ENCODE results near the gene DDX47. TPM values are rescaled to one million over a fixed set of nuclear protein-coding genes. Genes with fewer than 3 reads are reported as not detected.
"Not testable (repeated sequence)": the region's sequence is repeated elsewhere in the genome, so short reads cannot be mapped to it uniquely, and the experiment has no call there.

The DDX47 gene
- total RNA-seq, 1 experiment from 2014 or later: 64.8 TPM

DNA sequence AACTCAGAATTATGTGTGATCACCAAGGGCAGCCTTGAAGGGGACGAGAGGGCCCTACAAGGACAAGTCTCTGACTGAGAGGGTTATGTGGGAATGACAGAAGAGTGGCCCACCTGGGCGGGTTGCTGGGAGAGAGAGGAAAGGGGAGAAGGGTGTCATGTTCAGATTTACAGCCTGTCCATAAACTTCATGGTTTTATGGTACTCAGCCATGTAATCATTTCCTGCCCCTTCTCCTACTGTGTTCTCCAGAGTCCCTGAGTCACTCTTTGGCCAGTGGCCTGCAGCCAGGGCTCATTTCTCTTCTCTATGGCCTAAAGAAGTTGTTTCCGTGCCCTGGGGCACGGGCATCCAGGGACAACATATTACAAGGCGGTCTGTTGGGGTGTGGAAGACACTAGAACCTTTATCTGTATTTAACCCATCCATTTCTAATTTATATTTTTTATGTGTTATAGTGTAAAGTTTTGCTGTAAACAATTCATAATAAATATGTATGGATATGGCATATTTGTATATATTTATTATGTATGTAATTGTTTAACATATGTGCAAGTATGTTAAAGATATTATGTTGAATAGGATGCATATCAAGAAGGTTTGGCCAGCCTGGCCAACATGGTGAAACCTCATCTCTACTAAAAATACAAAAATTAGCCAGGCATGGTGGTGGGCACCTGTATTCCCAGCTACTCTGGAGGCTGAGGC lies 26.9 kb downstream of the DDX47 start (continued):
- TF ChIP-seq ZNF317 (CRISPR knock-in tag; IDR thresholded peaks at IDR 0.05; ENCODE audit: borderline replicate concordance, low read depth): no peak
- TF ChIP-seq, protein P1, sequence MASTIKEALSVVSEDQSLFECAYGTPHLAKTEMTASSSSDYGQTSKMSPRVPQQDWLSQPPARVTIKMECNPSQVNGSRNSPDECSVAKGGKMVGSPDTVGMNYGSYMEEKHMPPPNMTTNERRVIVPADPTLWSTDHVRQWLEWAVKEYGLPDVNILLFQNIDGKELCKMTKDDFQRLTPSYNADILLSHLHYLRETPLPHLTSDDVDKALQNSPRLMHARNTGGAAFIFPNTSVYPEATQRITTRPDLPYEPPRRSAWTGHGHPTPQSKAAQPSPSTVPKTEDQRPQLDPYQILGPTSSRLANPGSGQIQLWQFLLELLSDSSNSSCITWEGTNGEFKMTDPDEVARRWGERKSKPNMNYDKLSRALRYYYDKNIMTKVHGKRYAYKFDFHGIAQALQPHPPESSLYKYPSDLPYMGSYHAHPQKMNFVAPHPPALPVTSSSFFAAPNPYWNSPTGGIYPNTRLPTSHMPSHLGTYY (CRISPR knock-in tag; IDR thresholded peaks at IDR 0.05): no peak
- TF ChIP-seq JAZF1 (CRISPR knock-in tag; IDR thresholded peaks at IDR 0.05): no peak
- TF ChIP-seq ZNF232 (CRISPR knock-in tag; IDR thresholded peaks at IDR 0.05): no peak
- TF ChIP-seq MYBL2 (CRISPR knock-in tag; IDR thresholded peaks at IDR 0.05): no peak
- TF ChIP-seq, protein P2, sequence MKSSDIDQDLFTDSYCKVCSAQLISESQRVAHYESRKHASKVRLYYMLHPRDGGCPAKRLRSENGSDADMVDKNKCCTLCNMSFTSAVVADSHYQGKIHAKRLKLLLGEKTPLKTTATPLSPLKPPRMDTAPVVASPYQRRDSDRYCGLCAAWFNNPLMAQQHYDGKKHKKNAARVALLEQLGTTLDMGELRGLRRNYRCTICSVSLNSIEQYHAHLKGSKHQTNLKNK (CRISPR knock-in tag; IDR thresholded peaks at IDR 0.05): no peak
- TF ChIP-seq CREM (CRISPR knock-in tag; IDR thresholded peaks at IDR 0.05): no peak
- TF ChIP-seq, protein P3, sequence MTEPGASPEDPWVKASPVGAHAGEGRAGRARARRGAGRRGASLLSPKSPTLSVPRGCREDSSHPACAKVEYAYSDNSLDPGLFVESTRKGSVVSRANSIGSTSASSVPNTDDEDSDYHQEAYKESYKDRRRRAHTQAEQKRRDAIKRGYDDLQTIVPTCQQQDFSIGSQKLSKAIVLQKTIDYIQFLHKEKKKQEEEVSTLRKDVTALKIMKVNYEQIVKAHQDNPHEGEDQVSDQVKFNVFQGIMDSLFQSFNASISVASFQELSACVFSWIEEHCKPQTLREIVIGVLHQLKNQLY (CRISPR knock-in tag; IDR thresholded peaks at IDR 0.05): no peak

DNA sequence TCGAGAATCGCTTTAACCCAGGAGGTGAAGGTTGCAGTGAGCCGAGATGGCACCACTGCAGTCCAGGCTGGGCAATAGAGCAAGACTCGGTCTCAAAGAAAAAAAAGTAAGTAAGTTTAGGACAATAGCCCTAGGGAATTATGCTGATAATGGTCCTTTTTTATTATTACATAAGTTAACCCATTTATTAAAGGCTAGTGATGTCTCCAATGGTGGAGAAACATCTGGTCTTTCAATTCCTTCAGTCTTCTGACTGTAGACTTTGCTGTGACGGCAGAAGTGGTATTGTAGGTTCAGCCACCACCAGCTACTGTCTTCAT lies 27.4 kb downstream of the DDX47 start:
- ChIA-PET CTCF (no interaction called here), POLR2A (no interaction called here)

DNA sequence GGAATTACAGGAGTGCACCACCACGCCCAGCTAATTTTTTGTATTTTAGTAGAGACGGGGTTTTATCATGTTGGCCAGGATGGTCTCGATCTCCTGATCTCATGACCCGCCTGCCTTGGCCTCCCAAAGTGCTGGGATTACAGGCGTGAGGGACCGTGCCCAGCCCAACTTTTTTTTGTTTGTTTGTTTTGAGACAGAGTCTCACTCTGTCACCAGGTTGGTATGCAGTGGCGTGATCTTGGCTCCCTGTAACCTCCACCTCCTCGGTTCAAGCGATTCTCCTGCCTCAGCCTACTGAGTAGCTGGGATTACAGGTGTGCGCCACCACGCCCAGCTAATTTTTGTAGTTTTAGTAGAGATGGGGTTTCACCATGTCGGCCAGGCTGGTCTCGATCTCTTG lies 28.3 kb downstream of the DDX47 start:
- H3K27me3 Mint-ChIP-seq (ENCODE audit: low read depth); POLR2A ChIA-PET; H3K4me3 Mint-ChIP-seq; DNase-seq (ENCODE audit: low spot score); H3K27ac Mint-ChIP-seq; CTCF ChIA-PET; H3K9me3 Mint-ChIP-seq; H3K4me1 Mint-ChIP-seq; ATAC-seq; H3K36me3 Mint-ChIP-seq: not testable (repeated sequence)

More for the DNA sequence above, 27.4 kb downstream of the DDX47 start:
- Mint-ChIP-seq H3K4me1 (peaks cover 9% of the 10 kb centered on the region), H3K9me3 (no peaks in the 10 kb centered on the region), H3K27ac (no peak overlapping the region), H3K36me3 (no peaks in the 10 kb centered on the region), H3K27me3 (ENCODE audit: low read depth) (no peaks in the 10 kb centered on the region), H3K4me3 (no peak overlapping the region)
- ATAC-seq: no peak
- TF ChIP-seq, protein P2 (CRISPR knock-in tag; IDR thresholded peaks at IDR 0.05): no peak
- TF ChIP-seq ZNF121 (CRISPR knock-in tag; IDR thresholded peaks at IDR 0.05): peak; percentile 13; the same call in 1 of the 2 replicates
- DNase-seq (ENCODE audit: low spot score): no peak

DNA sequence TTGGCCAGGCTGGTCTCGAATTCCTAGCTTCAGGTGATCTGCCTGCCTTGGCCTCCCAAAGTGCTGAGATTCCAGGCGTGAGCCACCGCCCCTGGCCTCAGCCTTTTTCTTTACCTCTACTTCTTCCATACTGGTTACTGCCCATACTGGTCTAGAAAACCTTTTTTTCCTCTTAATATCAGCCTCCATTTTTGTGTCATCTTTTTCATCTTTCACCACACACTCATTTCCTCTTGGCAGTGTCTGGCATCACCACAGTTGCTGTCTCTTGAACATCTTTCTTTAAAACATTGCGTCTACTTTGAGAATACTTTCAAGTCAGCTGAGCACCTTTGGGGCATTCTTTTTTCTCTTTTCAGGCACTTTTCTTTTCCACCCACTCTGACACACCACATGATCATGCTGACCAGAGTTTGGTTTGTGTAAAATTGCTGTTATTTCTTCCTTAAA lies 32.7 kb downstream of the DDX47 start:
- ChIA-PET POLR2A (no interaction called here), CTCF (interaction anchor here (1.8 kb wide), 1 partner anchor 9 kb away, joined by 5 read pairs; no protein-coding TSS in a partner anchor)
- Mint-ChIP-seq H3K4me3 (no peak overlapping the region), H3K36me3 (no peaks in the 10 kb centered on the region), H3K4me1 (no peaks in the 10 kb centered on the region), H3K27me3 (ENCODE audit: low read depth) (no peaks in the 10 kb centered on the region), H3K9me3 (peaks cover 3% of the 10 kb centered on the region; the same call in 1 of the 2 replicates), H3K27ac (no peak overlapping the region)
- ATAC-seq (no peak), DNase-seq (ENCODE audit: low spot score) (no peak)
- TF ChIP-seq, protein P4, sequence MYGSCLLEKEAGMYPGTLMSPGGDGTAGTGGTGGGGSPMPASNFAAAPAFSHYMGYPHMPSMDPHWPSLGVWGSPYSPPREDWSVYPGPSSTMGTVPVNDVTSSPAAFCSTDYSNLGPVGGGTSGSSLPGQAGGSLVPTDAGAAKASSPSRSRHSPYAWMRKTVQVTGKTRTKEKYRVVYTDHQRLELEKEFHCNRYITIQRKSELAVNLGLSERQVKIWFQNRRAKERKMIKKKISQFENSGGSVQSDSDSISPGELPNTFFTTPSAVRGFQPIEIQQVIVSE (CRISPR knock-in tag; IDR thresholded peaks at IDR 0.05; ENCODE audit: borderline replicate concordance): no peak
- no peak for TF ChIP-seq FOXK1 (CRISPR knock-in tag; IDR thresholded peaks at IDR 0.05)
- no peak for TF ChIP-seq CREM (CRISPR knock-in tag; IDR thresholded peaks at IDR 0.05)
- TF ChIP-seq, protein P5, sequence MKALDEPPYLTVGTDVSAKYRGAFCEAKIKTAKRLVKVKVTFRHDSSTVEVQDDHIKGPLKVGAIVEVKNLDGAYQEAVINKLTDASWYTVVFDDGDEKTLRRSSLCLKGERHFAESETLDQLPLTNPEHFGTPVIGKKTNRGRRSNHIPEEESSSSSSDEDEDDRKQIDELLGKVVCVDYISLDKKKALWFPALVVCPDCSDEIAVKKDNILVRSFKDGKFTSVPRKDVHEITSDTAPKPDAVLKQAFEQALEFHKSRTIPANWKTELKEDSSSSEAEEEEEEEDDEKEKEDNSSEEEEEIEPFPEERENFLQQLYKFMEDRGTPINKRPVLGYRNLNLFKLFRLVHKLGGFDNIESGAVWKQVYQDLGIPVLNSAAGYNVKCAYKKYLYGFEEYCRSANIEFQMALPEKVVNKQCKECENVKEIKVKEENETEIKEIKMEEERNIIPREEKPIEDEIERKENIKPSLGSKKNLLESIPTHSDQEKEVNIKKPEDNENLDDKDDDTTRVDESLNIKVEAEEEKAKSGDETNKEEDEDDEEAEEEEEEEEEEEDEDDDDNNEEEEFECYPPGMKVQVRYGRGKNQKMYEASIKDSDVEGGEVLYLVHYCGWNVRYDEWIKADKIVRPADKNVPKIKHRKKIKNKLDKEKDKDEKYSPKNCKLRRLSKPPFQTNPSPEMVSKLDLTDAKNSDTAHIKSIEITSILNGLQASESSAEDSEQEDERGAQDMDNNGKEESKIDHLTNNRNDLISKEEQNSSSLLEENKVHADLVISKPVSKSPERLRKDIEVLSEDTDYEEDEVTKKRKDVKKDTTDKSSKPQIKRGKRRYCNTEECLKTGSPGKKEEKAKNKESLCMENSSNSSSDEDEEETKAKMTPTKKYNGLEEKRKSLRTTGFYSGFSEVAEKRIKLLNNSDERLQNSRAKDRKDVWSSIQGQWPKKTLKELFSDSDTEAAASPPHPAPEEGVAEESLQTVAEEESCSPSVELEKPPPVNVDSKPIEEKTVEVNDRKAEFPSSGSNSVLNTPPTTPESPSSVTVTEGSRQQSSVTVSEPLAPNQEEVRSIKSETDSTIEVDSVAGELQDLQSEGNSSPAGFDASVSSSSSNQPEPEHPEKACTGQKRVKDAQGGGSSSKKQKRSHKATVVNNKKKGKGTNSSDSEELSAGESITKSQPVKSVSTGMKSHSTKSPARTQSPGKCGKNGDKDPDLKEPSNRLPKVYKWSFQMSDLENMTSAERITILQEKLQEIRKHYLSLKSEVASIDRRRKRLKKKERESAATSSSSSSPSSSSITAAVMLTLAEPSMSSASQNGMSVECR (CRISPR knock-in tag; IDR thresholded peaks at IDR 0.05; ENCODE audit: borderline replicate concordance): no peak
- TF ChIP-seq CBFB (CRISPR knock-in tag; IDR thresholded peaks at IDR 0.05; ENCODE audit: low read depth): no peak
- TF ChIP-seq, protein P6, sequence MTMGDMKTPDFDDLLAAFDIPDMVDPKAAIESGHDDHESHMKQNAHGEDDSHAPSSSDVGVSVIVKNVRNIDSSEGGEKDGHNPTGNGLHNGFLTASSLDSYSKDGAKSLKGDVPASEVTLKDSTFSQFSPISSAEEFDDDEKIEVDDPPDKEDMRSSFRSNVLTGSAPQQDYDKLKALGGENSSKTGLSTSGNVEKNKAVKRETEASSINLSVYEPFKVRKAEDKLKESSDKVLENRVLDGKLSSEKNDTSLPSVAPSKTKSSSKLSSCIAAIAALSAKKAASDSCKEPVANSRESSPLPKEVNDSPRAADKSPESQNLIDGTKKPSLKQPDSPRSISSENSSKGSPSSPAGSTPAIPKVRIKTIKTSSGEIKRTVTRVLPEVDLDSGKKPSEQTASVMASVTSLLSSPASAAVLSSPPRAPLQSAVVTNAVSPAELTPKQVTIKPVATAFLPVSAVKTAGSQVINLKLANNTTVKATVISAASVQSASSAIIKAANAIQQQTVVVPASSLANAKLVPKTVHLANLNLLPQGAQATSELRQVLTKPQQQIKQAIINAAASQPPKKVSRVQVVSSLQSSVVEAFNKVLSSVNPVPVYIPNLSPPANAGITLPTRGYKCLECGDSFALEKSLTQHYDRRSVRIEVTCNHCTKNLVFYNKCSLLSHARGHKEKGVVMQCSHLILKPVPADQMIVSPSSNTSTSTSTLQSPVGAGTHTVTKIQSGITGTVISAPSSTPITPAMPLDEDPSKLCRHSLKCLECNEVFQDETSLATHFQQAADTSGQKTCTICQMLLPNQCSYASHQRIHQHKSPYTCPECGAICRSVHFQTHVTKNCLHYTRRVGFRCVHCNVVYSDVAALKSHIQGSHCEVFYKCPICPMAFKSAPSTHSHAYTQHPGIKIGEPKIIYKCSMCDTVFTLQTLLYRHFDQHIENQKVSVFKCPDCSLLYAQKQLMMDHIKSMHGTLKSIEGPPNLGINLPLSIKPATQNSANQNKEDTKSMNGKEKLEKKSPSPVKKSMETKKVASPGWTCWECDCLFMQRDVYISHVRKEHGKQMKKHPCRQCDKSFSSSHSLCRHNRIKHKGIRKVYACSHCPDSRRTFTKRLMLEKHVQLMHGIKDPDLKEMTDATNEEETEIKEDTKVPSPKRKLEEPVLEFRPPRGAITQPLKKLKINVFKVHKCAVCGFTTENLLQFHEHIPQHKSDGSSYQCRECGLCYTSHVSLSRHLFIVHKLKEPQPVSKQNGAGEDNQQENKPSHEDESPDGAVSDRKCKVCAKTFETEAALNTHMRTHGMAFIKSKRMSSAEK (CRISPR knock-in tag; IDR thresholded peaks at IDR 0.05; ENCODE audit: borderline replicate concordance): no peak

All from WTC11 (cell line).